GM18951 (cell line): ENCODE results near the gene PSTK.

Experiments
- POLR2A ChIP-seq: IDR thresholded peaks from 4 replicates; pipeline ENCODE4 v1.6.1; 2011; ENCODE audit warnings: mild to moderate bottlenecking; ENCODE audit not compliant: insufficient read length, insufficient read depth; ENCODE audit errors: extremely low read depth
- in situ Hi-C: fragments of 300-500 bp; cut with MboI; formaldehyde crosslinking; loops from one replicate; pipeline ENCODE4 v1.12.0; 2022; ENCODE audit warnings: low sequenced_read_pairs, mixed read lengths, inconsistent platforms; ENCODE audit not compliant: unreplicated experiment

The PSTK gene

GRCh38 chr10:123039632-123039930 is 59.4 kb downstream of the PSTK start:
- TF ChIP-seq POLR2A: no peak

More at GRCh38 chr10:123039632-123039930, 59.4 kb downstream of the PSTK start:
- in situ Hi-C loops: loop anchor here (10.0 kb wide), 1 partner anchor 525 kb away; no protein-coding TSS in a partner anchor
